HCEC 1CT (cell line): Measurements from ENCODE around the gene SLC25A27.
"Not testable (repeated sequence)": the region's sequence is repeated elsewhere in the genome, so short reads cannot be mapped to it uniquely, and the experiment has no call there.

ENCODE experiments used
- DNase-seq: peaks from one replicate; pipeline ENCODE4 v3.0.0-alpha.2; 2017

SLC25A27 gene, protein sequence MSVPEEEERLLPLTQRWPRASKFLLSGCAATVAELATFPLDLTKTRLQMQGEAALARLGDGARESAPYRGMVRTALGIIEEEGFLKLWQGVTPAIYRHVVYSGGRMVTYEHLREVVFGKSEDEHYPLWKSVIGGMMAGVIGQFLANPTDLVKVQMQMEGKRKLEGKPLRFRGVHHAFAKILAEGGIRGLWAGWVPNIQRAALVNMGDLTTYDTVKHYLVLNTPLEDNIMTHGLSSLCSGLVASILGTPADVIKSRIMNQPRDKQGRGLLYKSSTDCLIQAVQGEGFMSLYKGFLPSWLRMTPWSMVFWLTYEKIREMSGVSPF

DNA sequence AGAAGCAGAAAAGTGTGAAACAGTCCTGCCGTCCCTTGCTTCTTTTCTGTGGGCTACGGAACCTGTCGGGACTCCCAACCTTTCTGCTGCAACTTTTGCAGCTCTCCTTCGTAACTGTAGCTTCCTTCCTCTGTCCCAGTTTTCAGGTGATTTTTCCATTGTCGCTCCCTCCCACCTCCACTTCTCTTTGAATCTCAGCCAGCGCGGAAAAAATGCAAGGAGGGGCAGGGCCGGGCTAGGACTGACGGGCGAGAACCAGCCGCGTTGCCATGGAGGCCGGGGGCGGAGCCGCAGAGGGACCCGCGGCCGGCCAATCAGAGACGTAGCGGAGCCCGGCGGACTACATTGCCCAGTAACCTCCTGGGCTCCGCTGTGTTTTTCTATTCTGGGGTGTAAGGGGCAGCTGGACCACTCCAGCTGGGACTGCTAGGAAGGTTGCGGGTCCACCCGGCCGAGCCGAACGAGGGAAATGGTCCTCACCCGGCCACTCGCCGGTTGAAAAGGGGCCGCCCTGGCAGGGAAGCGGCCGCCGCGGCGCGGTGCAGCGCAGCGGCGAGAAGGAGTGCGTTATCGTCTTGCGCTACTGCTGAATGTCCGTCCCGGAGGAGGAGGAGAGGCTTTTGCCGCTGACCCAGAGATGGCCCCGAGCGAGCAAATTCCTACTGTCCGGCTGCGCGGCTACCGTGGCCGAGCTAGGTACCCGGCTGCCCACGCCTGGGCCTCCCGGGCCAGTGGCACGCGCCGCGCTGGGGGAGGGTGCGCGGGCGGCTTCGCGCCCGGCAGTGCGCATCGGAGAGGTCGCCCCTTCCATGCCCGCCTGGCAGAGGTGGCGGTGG is at the start of gene SLC25A27, which contains the start of gene CYP39A1:
Gene SLC25A27, plus strand, starts transcription at position 373 of the 836 bp plus-strand sequence. Its CDS starts 218 bp downstream, at position 591.
Gene CYP39A1, minus strand, starts transcription at position 216 of the 836 bp plus-strand sequence. CDS start 236 bp downstream, outside the sequence.
- DNase-seq: peak; percentile 88

DNA sequence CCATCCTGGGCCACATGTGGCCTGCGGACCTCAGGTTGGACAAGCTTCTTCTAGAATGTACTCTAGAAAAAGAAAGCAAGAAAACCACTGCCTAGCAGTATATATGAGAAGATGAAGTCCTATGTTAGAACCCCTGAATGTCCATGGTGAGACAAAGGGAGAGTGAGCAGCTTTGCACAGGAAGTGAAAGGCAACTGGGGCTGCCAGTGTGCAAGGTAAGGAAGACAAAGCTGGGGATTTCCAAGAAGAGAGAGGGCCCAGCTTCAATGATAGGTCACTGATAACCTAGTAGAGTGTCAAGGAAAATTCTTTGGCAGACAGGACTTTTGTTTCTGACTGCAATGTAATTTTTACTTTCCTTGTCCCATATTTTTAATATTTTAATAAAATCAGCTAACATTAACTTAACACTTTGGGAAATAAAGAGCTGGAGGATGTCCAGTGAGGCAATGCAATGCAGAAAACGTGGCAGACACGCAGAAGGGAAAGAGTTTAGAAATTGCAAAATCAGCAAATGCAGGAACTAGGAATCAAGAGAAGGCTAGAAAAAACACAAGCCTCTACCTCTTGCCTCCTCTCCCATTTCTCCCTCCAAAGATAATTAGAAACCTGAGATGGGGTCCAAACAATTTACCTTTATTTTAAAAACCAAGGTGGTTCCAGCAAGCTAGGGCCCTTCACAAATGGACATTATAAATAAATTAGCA is 47.5 kb upstream of the SLC25A27 start:
- no peak for DNase-seq

GRCh38 chr6:46606338-46606737 is 46.4 kb upstream of the SLC25A27 start:
- DNase-seq: no peak

- DNase-seq: no peak
These were observed 41.8 kb upstream of the SLC25A27 start for GRCh38 chr6:46610862-46611553.

DNA sequence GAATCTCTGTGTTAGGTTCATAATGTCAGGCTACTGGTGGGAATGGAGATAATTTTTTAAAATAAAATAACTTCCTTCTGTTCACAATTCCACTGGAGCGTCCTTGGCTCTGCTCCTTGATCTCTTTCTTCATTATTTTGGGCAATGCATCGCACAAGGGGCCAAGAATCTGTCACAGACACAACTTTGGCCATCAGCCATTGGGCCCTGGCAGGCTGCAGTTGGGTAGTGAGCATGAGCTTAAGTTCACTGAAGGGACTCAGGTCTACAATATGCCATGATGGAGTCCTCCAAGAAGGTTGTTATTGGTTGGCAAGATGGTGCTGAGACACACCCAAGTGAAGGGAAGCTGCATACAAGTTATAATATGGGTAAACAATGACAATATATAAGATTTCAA is 40.1 kb upstream of the SLC25A27 start:
- no peak for DNase-seq

- no peak for DNase-seq
These were observed 34.0 kb upstream of the SLC25A27 start for GRCh38 chr6:46618726-46619125.

- peak; percentile 31 for DNase-seq
These were observed 26.4 kb upstream of the SLC25A27 start for GRCh38 chr6:46626228-46626909.

- no peak for DNase-seq
These were observed 25.8 kb upstream of the SLC25A27 start for GRCh38 chr6:46626976-46627375.

DNA sequence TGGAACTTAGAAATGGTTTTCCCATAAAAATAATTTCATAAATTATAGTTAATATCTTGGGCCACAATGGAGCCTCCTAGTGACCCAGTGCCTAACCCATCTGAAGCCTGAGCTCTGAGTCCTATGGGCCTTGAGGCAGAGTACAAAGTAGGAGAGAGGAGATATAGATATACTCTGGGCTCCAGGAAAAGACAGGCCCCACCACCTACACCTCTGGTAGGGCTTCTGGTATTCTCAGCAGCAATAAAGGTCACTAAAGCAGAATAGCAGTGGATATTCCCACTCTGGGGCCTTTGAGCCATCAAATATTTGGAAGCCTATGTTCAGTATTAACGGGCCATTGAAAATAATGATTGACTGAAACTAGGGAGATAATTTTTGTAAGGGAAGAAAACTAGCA is 24.3 kb upstream of the SLC25A27 start:
- no peak for DNase-seq

DNA sequence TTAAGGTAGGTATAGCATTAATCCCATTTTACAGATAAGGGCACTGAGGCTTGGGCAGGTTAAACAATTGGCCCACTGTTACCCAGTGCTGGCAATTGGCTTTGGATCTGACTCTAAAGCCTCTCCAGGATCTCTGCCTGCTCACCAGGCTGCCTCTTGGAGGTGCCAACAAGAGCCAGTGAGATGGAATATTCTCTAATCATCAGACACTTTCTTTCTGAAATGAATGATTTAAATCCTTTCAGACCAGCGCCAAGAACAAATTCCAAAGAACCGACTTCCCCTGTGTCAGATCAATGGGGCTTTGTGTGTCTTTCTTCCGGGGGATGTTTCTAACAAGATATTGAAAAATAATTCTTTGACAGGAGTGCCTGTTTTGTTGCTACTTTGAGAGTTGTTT is 23.8 kb upstream of the SLC25A27 start:
- DNase-seq: no peak

- DNase-seq: no peak
These were observed 23.1 kb upstream of the SLC25A27 start for GRCh38 chr6:46629691-46630090.

DNA sequence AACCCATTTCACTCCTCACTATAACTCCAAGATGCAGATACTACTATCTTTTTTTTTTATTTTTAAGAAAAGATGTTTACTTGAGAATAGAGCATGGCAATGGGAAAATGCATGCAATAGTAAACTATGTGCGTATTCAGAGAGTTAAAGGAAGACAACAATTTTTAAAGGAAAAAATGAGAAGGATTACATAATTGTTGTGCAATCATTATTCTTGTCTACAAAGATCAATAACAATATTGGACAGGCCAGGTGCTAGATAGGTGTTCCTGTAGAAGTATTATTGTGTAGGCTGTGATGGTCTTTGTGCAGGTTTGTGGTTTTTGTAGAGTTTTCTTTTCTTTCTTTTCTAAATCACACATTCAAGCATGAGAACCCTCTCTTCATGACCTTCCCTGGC is 20.7 kb upstream of the SLC25A27 start:
- no peak for DNase-seq

GRCh38 chr6:46635462-46635861 is 17.3 kb upstream of the SLC25A27 start:
- no peak for DNase-seq

DNA sequence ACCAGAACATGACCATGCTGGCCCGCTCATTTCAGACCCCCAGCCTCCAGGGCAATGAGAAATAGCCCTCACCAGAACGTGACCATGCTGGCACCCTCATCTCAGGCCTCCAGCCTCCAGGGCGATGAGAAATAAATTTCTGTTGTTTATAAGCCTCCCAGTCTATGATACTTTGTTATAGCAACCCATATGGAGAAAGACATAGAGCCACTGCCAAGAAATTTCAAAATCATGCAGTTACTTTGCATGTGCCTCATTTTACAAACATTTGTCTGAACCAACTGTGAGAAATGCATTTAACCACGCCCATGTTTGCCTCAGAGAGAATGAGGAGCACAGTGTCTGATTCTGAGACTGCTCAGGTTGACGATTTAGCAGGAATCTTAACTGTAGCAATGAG is 15.6 kb upstream of the SLC25A27 start:
- DNase-seq: peak; percentile 75

- DNase-seq: no peak
These were observed 14.8 kb upstream of the SLC25A27 start for GRCh38 chr6:46637933-46638332.

GRCh38 chr6:46638650-46639049 is 14.1 kb upstream of the SLC25A27 start:
- no peak for DNase-seq

- DNase-seq: no peak
These were observed 9.6 kb upstream of the SLC25A27 start for GRCh38 chr6:46642928-46643751.

- no peak for DNase-seq
These were observed 7.5 kb upstream of the SLC25A27 start for GRCh38 chr6:46645265-46645664.

DNA sequence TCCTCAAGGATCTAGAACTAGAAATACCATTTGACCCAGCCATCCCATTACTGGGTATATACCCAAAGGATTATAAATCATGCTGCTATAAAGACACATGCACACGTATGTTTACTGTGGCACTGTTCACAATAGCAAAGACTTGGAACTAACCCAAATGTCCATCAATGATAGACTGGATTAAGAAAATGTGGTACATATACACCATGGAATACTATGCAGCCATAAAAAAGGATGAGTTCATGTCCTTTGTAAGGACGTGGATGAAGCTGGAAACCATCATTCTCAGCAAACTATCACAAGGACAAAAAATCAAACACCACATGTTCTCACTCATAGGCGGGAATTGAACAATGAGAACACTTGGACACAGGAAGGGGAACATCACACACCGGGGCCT is 4.7 kb upstream of the SLC25A27 start:
- not testable (repeated sequence) for DNase-seq

DNA sequence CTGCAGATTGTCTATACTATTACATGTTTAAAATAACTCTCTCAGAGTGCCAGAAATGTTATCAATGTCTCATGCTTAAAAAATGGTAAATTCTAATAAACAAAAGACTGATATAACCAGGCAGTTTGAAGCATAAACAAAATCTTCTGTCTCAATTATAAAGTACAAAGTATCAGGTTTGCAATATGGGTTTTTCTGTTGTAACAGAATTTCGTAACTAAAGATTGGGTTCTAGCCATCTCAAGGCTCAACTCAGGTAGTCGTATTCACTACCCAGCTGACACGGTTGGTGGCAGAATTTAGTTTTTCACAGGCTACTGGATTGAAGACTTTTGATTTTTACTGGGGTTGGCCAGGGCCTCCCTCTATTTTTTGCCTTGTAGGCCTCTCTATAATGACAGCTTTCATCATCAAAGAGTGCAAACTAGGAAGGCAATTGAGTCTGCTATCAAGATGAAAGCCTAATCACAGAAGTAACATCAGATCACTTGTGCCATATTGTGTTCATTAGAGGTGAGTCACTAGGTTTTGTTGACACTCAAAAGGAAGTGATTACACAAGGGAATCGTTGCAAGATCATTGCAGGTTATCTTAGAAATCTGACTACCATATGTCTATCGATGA is 3.8 kb upstream of the SLC25A27 start:
- peak; percentile 41 for DNase-seq

DNA sequence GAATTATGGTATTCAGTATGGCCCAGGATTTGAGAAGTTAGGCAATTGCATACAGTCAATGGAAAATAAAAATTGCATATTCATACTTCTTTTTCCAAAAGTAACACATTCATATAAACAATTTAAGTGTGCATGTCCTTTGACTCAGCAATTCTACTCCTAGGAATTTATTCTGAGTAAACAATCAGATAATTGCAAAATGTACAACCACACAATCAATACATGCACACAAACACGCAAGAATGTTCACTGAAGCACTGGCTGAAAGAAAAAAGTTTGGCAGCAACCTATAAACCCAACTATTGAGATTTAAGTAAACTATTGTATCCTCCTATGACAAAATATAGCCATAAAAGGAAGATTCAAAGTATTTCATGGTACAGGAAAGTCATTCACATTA is 1.8 kb upstream of the SLC25A27 start:
- peak; percentile 72 for DNase-seq
